Uterus (tissue), 2 donors: Measurements from ENCODE around the gene ARPC4.

Source experiments
- CTCF ChIP-seq, 4 experiments: fragments of 200-600 bp in 2 of 4; fragments of 450-650 bp in 2 of 4; sonication (generic) in 2 of 4; IDR thresholded peaks; one replicate each; pipeline ENCODE4 v1.5.1; 2016 to 2019; ENCODE audit warnings: antibody characterized with exemption in 4 of 4, mild to moderate bottlenecking in 2 of 4, moderate library complexity in 1 of 4
- POLR2A ChIP-seq, 2 donors: fragments of 450-650 bp; IDR thresholded peaks; one replicate each; pipeline ENCODE4 v1.6.1; 2016; ENCODE audit warnings: antibody characterized with exemption in 2 of 2, mild to moderate bottlenecking in 1 of 2, moderate library complexity in 1 of 2

GRCh38 chr3:9810433-9810770 lies 17.5 kb downstream of the ARPC4 start:
- TF ChIP-seq POLR2A (IDR thresholded peaks at IDR 0.05), result no peak
- no peak for TF ChIP-seq CTCF (IDR thresholded peaks at IDR 0.05)
